ENCODE results near the gene WBP1.

DNA sequence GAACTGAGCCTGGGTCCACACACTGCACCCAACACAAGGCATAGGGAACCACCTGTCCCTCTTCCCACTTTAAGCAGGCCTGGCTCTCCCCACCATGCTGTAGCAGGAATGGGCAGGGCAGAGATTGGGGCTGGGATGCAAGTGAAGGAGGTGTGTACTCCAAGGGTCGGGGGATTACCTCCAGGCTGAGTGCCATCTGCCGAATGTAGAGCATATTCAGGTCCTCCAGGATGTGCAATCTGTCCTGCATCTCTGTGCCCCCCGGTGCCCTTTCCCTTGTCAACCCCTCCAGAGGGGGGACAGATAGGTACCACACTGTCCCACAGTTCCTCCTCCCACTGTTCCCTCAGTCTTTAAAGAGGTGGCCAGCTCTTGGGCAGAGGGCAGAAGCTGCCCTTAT, 18.9 kb upstream of the WBP1 start:
- TF ChIP-seq, protein P1, sequence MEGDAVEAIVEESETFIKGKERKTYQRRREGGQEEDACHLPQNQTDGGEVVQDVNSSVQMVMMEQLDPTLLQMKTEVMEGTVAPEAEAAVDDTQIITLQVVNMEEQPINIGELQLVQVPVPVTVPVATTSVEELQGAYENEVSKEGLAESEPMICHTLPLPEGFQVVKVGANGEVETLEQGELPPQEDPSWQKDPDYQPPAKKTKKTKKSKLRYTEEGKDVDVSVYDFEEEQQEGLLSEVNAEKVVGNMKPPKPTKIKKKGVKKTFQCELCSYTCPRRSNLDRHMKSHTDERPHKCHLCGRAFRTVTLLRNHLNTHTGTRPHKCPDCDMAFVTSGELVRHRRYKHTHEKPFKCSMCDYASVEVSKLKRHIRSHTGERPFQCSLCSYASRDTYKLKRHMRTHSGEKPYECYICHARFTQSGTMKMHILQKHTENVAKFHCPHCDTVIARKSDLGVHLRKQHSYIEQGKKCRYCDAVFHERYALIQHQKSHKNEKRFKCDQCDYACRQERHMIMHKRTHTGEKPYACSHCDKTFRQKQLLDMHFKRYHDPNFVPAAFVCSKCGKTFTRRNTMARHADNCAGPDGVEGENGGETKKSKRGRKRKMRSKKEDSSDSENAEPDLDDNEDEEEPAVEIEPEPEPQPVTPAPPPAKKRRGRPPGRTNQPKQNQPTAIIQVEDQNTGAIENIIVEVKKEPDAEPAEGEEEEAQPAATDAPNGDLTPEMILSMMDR (conservative IDR thresholded peaks at IDR 0.05; ENCODE audit: low read length) = no peak
- no peak for TF ChIP-seq EZH2phosphoT487 (IDR thresholded peaks at IDR 0.05; ENCODE audit: borderline replicate concordance, low read depth, low read length)
